Heart left ventricle (tissue), 13 donors: ENCODE results near the gene NFAT5.
"Not testable (repeated sequence)": the region's sequence is repeated elsewhere in the genome, so short reads cannot be mapped to it uniquely, and the experiment has no call there.

ENCODE experiments used
- CTCF ChIP-seq, 12 donors: fragments of 200-600 bp; sonication (generic) in 4 of 12; IDR thresholded peaks; one replicate each; pipeline versions ENCODE4 v1.5.0 to v1.8.0; 2018 to 2022; ENCODE audit warnings: antibody characterized with exemption in 12 of 12, mild to moderate bottlenecking in 5 of 12
- POLR2A ChIP-seq, 2 donors: fragments of 450-650 bp; IDR thresholded peaks; one replicate each; pipeline ENCODE4 v1.6.1; 2017; ENCODE audit warnings: antibody characterized with exemption in 2 of 2, mild to moderate bottlenecking in 2 of 2, moderate library complexity in 2 of 2
- donor health status: ischemic (EF 13 %, LVEDD 7.1; RV severe dilation, severe dysfunction).
- donor health status: DM: no; HTN: yes; CAD: no.
- donor health status: DM: no; HTN: no; CAD: no.
- donor health status: ischemic (EF 25% LVEDD 6.9; RV normal size, moderate dysfunction).
- donor health status: ischemic (EF 25% LVEDD 5.7; RV mildly dilated, moderate dysfunction).
- donor health status: ischemic (EF 35%, LVEDD 5.7; RV mildly dilated, moderate dysfunction).
- donor health status: nonischemic (EF 11% LVEDD 7.7; RV severe dilation, severe dysfunction).
- donor health status: DM: yes; HTN: yes; CAD: no.
- donor health status: PGD.
- donor health status: ischemic (EF 29% LVEDD 5.4; RV normal size, mild dysfunction).
- donor health status: nonischemic (EF 23%, LVEDD 6.1; RV moderate dilation, normal function).

DNA sequence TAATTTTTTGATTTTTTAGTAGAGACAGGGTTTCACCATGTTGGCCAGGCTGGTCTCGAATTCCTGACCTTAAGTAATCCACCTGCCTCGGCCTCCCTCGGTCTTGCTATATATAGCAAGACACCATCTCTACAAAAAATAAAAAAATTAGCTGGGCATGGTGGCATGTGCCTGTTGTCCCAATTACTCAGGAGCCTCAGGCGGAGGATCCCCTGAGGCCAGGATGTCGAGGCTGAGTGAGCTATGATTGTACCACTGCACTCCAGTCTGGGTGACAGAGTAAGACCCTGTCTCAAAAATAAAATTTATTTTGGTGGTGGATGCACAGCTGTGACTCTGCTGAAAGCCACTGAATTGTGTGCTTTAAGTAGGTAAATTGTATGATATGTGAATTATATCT, 18.7 kb downstream of the NFAT5 start:
- not testable (repeated sequence) for TF ChIP-seq CTCF, POLR2A (IDR thresholded peaks at IDR 0.05)
